GM23338 (cell line): ENCODE measurements around the gene MEGF9. TPM values are rescaled to one million over a fixed set of nuclear protein-coding genes. Genes with fewer than 3 reads are reported as not detected.

Experiments used
- ATAC-seq: fragments of 200-7000 bp; cut with Tn5 transposase; 3 replicates; pipeline ENCODE4 v1.9.1; 2020
- DNase-seq: peaks from one replicate; pipeline ENCODE4 v3.0.0-alpha.2; 2015; ENCODE audit warnings: low spot score
- H2AFZ ChIP-seq: fragments of 200-600 bp; sonication (generic); 2 replicates; pipeline ENCODE4 v1.8.0; 2016; ENCODE audit warnings: antibody characterized with exemption, mild to moderate bottlenecking, moderate library complexity
- H3F3A ChIP-seq: fragments of 200-600 bp; sonication (generic); replicated peaks from 2 replicates; pipeline ENCODE4 v1.8.0; 2017; ENCODE audit warnings: antibody characterized with exemption, mixed run types, low read depth
- H3K27ac ChIP-seq: fragments of 200-600 bp; sonication (generic); 2 replicates; pipeline ENCODE4 v1.6.1; 2016; ENCODE audit warnings: low read depth
- H3K27me3 ChIP-seq: fragments of 200-600 bp; sonication (generic); 2 replicates; pipeline ENCODE4 v1.8.0; 2016; ENCODE audit warnings: mild to moderate bottlenecking, mixed run types, moderate library complexity; ENCODE audit not compliant: insufficient read depth
- H3K36me3 ChIP-seq: fragments of 200-600 bp; sonication (generic); 2 replicates; pipeline ENCODE4 v1.8.0; 2016; ENCODE audit warnings: mild to moderate bottlenecking; ENCODE audit not compliant: insufficient read depth
- H3K4me1 ChIP-seq: fragments of 200-600 bp; sonication (generic); 2 replicates; pipeline ENCODE4 v1.8.0; 2016; ENCODE audit warnings: mild to moderate bottlenecking, moderate library complexity; ENCODE audit not compliant: insufficient read depth
- H3K4me2 ChIP-seq: fragments of 200-600 bp; sonication (generic); 2 replicates; pipeline ENCODE4 v1.7.1; 2017; ENCODE audit warnings: mixed run types
- H3K4me3 ChIP-seq: fragments of 200-600 bp; sonication (generic); 2 replicates; pipeline ENCODE4 v1.6.1; 2016; ENCODE audit warnings: mixed run types
- H3K79me2 ChIP-seq: fragments of 200-600 bp; sonication (generic); replicated peaks from 2 replicates; pipeline ENCODE4 v1.8.0; 2017; ENCODE audit warnings: mild to moderate bottlenecking; ENCODE audit not compliant: insufficient read depth
- H3K9me2 ChIP-seq: fragments of 200-600 bp; sonication (generic); 2 replicates; pipeline ENCODE4 v1.8.0; 2017; ENCODE audit not compliant: insufficient read depth
- H4K20me1 ChIP-seq: fragments of 200-600 bp; sonication (generic); replicated peaks from 2 replicates; pipeline ENCODE4 v1.8.0; 2017; ENCODE audit warnings: mild to moderate bottlenecking; ENCODE audit not compliant: insufficient read depth
- H3K27ac Mint-ChIP-seq: 2 replicates; pipeline ENCODE4 v1.8.0; 2020; ENCODE audit warnings: inconsistent platforms, mild to moderate bottlenecking, moderate library complexity, mixed read lengths
- H3K27me3 Mint-ChIP-seq: 3 replicates; pipeline ENCODE4 v1.8.0; 2022; ENCODE audit warnings: low read depth, mild to moderate bottlenecking, moderate library complexity, mixed read lengths, inconsistent platforms; ENCODE audit not compliant: insufficient read depth, poor library complexity
- H3K36me3 Mint-ChIP-seq: 3 replicates; pipeline ENCODE4 v1.8.0; 2021; ENCODE audit warnings: low read depth, mild to moderate bottlenecking, inconsistent platforms, moderate library complexity, mixed read lengths
- H3K4me1 Mint-ChIP-seq: 3 replicates; pipeline ENCODE4 v1.8.0; 2020; ENCODE audit warnings: mild to moderate bottlenecking, inconsistent platforms, mixed read lengths
- H3K4me3 Mint-ChIP-seq: 3 replicates; pipeline ENCODE4 v1.8.0; 2021; ENCODE audit warnings: moderate library complexity, mild to moderate bottlenecking, inconsistent platforms, mixed read lengths
- H3K9me3 Mint-ChIP-seq: 3 replicates; pipeline ENCODE4 v1.8.0; 2020; ENCODE audit warnings: moderate library complexity, mild to moderate bottlenecking, inconsistent platforms, mixed read lengths
- CREB1 ChIP-seq: fragments of 250-450 bp; sonication (Bioruptor Pico); IDR thresholded peaks from 2 replicates; pipeline ENCODE4 v1.5.0; 2020; ENCODE audit warnings: low read depth, mild to moderate bottlenecking, moderate library complexity
- ETS1 ChIP-seq: IDR thresholded peaks from 2 replicates; pipeline ENCODE4 v1.6.1; 2016; ENCODE audit warnings: antibody characterized with exemption
- EZH2 ChIP-seq: fragments of 200-600 bp; sonication (generic); IDR thresholded peaks from one replicate; pipeline ENCODE4 v1.8.0; 2017; ENCODE audit warnings: antibody characterized with exemption, mild to moderate bottlenecking, low read depth; ENCODE audit not compliant: unreplicated experiment
- EZH2phosphoT487 ChIP-seq: fragments of 200-600 bp; sonication (generic); IDR thresholded peaks from one replicate; pipeline ENCODE4 v1.8.1; 2018; ENCODE audit warnings: antibody characterized with exemption; ENCODE audit not compliant: unreplicated experiment
- JUNB ChIP-seq: IDR thresholded peaks from one replicate; pipeline ENCODE4 v1.6.1; 2016; ENCODE audit warnings: antibody characterized with exemption; ENCODE audit not compliant: unreplicated experiment
- NANOG ChIP-seq: IDR thresholded peaks from 2 replicates; pipeline ENCODE4 v1.6.1; 2016; ENCODE audit warnings: antibody characterized with exemption, borderline replicate concordance
- POLR2AphosphoS5 ChIP-seq: IDR thresholded peaks from 2 replicates; pipeline ENCODE4 v1.6.1; 2016; ENCODE audit warnings: antibody characterized with exemption, low read depth
- REST ChIP-seq: IDR thresholded peaks from one replicate; pipeline ENCODE4 v1.6.1; 2018; ENCODE audit warnings: antibody characterized with exemption; ENCODE audit not compliant: unreplicated experiment
- STAT1 ChIP-seq: IDR thresholded peaks from one replicate; pipeline ENCODE4 v1.6.1; 2016; ENCODE audit warnings: antibody characterized with exemption; ENCODE audit not compliant: unreplicated experiment
- ZNF114 ChIP-seq: fragments of 250-450 bp; sonication (Bioruptor Pico); IDR thresholded peaks from 2 replicates; pipeline ENCODE4 v1.5.0; 2020; ENCODE audit warnings: mild to moderate bottlenecking, moderate library complexity
- ZNF331 ChIP-seq: fragments of 250-450 bp; sonication (Bioruptor Pico); IDR thresholded peaks from 2 replicates; pipeline ENCODE4 v1.5.0; 2020; ENCODE audit warnings: low read depth, mild to moderate bottlenecking, moderate library complexity
- ZNF462 ChIP-seq: fragments of 250-450 bp; sonication (Bioruptor Pico); IDR thresholded peaks from 2 replicates; pipeline ENCODE4 v1.5.0; 2020; ENCODE audit warnings: mild to moderate bottlenecking, moderate library complexity
- polyA plus RNA-seq: library from polyadenylated mRNA; unstranded; fragments of >200 nt; fragmentation: Nextera tagmentation; extraction: Ambion mirVana; gene quantifications from 2 replicates; pipeline ENCODE4 v1.2.1, GENCODE V29; 2016
- total RNA-seq: library from RNA; depleted of rRNA; stranded (reverse); fragments of >200 nt; shearing (Covaris generic); gene quantifications from 2 replicates; pipeline ENCODE4 v1.2.3, GENCODE V29; 2014

The MEGF9 gene
- total and polyA plus RNA-seq, 2 experiments from 2014 or later, result 0.87 to 1.6 TPM

- Mint-ChIP-seq H3K27ac (no peak overlapping the region), H3K36me3 (no peaks in the 10 kb centered on the region), H3K4me1 (no peaks in the 10 kb centered on the region), H3K27me3 (peaks cover 3% of the 10 kb centered on the region), H3K9me3 (no peaks in the 10 kb centered on the region), H3K4me3 (no peak overlapping the region)
- H4K20me1 ChIP-seq, result peaks cover 7% of the 10 kb centered on the region; the same call in 1 of the 2 replicates
- H3K27me3 ChIP-seq, result no peaks in the 10 kb centered on the region
- H3K4me3 ChIP-seq, result no peak overlapping the region
- ATAC-seq (no peak), DNase-seq (no peak)
- H3K36me3 ChIP-seq, result no peaks in the 10 kb centered on the region
- no peak overlapping the region for H2AFZ ChIP-seq
- H3K79me2 ChIP-seq, result no peaks in the 10 kb centered on the region
- no peaks in the 10 kb centered on the region for H3F3A ChIP-seq
- H3K27ac ChIP-seq, result no peak overlapping the region
- no peak for TF ChIP-seq ZNF114 (CRISPR knock-in tag)
- no peak for TF ChIP-seq POLR2AphosphoS5
- no peak for TF ChIP-seq NANOG
- no peak overlapping the region for H3K4me2 ChIP-seq
- no peaks in the 10 kb centered on the region for H3K9me2 ChIP-seq
- H3K4me1 ChIP-seq, result no peaks in the 10 kb centered on the region
Observed at GRCh38 chr9:120655005-120655622, 59.2 kb downstream of the MEGF9 start.

- no peaks in the 10 kb centered on the region for H3K36me3 Mint-ChIP-seq
- no peak overlapping the region for H2AFZ ChIP-seq
- no peaks in the 10 kb centered on the region for H3K36me3 ChIP-seq
- H3K4me1 Mint-ChIP-seq, result no peaks in the 10 kb centered on the region
- ATAC-seq, result no peak
- H4K20me1 ChIP-seq, result peaks cover 7% of the 10 kb centered on the region; the same call in 1 of the 2 replicates
- peaks cover 3% of the 10 kb centered on the region for H3K27me3 Mint-ChIP-seq
- no peak for DNase-seq
- no peak overlapping the region for H3K4me3 Mint-ChIP-seq
- no peaks in the 10 kb centered on the region for H3K4me1 ChIP-seq
- no peaks in the 10 kb centered on the region for H3K27me3 ChIP-seq
- no peak overlapping the region for H3K4me3 ChIP-seq
- H3K79me2 ChIP-seq, result no peaks in the 10 kb centered on the region
- H3F3A ChIP-seq, result no peaks in the 10 kb centered on the region
- H3K9me2 ChIP-seq, result no peaks in the 10 kb centered on the region
- no peak overlapping the region for H3K4me2 ChIP-seq
- no peak overlapping the region for H3K27ac ChIP-seq
- H3K9me3 Mint-ChIP-seq, result no peaks in the 10 kb centered on the region
- H3K27ac Mint-ChIP-seq, result no peak overlapping the region
- no peak for TF ChIP-seq REST
- no peak for TF ChIP-seq POLR2AphosphoS5
- no peak for TF ChIP-seq JUNB
- no peak for TF ChIP-seq CREB1 (CRISPR knock-in tag)
- no peak for TF ChIP-seq NANOG
- no peak for TF ChIP-seq EZH2phosphoT487
- no peak for TF ChIP-seq ZNF331
- no peak for TF ChIP-seq STAT1
- no peak for TF ChIP-seq ZNF462 (CRISPR knock-in tag)
- TF ChIP-seq ZNF114 (CRISPR knock-in tag), result no peak
- no peak for TF ChIP-seq ETS1
- TF ChIP-seq EZH2, result no peak
Observed at GRCh38 chr9:120654272-120654671, 60.0 kb downstream of the MEGF9 start.
